ENCODE results near the gene TK2.
"Not testable (repeated sequence)": the region's sequence is repeated elsewhere in the genome, so short reads cannot be mapped to it uniquely, and the experiment has no call there.

TK2 gene

DNA sequence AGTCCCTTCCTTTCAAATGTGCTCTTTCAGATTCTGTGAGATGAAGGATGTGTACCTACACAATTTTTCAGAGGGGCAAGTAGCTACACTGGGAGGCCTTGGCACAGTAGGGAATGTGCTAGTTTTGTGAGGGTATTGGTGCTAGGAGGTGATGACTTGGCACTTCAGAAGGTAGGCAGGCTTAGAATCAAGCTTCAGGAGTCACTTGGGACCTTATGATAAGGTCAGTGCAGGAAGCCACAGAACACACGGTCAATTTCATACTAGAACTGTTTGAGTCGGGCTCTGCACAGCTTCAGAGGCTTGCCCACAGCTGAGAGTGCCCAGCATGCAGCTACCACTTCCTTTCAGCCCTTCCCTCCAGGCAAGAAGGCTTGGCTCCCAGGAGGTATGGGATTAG lies 22.4 kb upstream of the TK2 start:
- no peak for DNase-seq

DNA sequence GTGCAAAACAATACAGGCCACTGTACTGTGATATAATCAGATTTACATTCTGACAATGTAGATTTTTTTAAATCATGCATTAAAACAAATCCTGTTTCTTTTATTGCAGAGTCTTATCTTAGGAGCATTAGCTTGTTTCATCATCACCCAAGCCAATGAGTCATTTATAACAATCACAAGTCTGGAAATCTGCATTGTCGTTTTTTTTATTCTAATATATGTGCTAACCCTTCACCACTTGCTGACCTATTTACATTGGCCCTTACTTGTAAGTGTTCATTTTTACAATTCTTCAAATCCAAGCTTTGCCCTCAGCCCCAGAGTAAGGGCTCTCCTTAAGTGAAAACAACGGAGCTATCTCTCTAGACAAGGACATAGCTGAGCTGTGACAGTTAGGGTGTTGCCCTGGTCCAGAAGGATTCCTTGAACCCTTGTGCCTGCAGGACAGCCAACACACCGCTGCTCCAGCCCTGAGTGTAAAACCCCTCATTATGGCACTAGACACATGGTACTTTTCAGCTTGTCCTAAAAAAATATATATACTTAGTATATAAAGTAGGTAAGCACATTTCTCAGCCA lies 20.0 kb upstream of the TK2 start:
- no peak for DNase-seq

GRCh38 chr16:66569131-66569530 lies 19.2 kb upstream of the TK2 start:
- DNase-seq = no peak

DNA sequence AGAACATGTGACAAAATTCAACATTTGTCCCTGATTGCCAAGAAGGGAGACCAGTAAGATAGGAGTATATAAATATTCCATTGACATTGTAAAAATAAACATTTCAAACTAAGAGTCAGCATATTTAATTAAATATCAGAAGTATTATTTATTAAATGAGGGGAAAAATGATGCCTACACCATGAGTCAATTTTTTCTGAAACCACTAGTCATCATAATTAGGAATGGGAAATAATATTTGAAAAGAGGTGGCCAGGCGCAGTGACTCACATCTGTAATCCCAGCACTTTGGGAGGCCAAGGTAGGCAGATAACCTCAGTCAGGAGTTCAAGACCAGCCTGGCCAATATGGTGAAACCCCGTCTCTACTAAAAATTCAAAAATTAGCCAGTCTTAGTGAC lies 18.4 kb upstream of the TK2 start:
- DNase-seq = no peak

DNA sequence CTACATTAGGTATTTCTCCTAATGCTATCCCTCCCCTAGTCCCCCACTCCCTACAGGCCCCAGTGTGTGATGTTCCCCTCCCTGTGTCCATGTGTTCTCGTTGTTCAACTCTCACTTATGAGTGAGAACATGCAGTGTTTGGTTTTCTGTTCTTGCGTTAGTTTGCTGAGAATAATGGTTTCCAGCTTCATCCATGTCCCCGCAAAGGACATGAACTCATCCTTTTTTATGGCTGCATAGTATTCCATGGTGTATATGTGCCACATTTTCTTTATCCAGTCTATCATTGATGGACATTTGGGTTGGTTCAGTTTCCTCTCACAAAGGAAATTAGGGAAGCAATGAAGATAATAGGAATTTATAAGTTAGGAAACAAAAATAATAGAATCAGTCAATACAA lies 17.3 kb upstream of the TK2 start:
- DNase-seq = not testable (repeated sequence)

- DNase-seq = no peak
These were observed 16.4 kb upstream of the TK2 start, which contains the start of gene CMTM1 for GRCh38 chr16:66566051-66566901. CMTM1 (plus strand) TSS chr16:66566439; CDS start chr16:66566514, 75 bp downstream.

- DNase-seq = no peak
These were observed 13.8 kb upstream of the TK2 start for GRCh38 chr16:66563574-66564334.

GRCh38 chr16:66562986-66563385 lies 13.1 kb upstream of the TK2 start:
- DNase-seq = no peak

DNA sequence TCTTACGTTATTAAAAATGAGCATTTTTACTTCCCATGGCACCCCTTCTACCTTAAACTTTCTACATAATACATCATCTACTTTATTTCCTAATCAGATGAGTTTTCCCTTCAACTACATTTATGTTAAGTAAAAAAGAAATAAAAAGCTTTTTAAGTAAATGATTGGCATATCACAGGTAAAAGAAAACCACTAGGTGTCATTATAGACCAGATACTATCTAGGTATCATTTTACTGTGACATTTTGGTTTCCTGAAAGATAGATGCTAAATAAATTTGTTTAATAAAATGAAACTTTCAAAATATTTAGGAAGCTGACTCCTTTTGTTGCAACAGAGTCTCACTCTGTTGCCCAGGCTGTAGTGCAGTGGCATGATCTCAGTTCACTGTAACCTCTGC lies 12.5 kb upstream of the TK2 start:
- no peak for DNase-seq

GRCh38 chr16:66561381-66562080 lies 11.6 kb upstream of the TK2 start:
- DNase-seq = no peak

DNA sequence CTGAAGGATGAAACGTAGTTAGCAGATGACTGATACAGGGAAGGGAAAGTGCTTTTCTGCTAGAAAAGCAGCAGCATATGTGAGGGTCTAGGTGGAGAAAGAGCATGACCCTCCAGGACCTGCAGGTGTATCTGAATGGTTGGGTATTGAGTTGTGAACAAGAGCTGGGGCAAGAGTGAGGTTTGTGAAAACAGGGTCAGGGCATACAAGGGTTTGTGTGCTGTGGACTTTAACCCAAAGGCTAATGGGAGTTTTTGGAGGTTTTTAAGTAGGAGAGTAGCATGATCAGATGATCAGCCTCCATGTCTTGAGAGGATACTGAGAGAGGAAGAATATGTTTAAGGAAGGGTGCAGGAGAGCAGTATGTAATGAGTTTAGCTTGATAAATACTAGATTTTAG lies 10.2 kb upstream of the TK2 start:
- DNase-seq = no peak

- DNase-seq = no peak
These were observed 4.6 kb upstream of the TK2 start for GRCh38 chr16:66554495-66554894.

DNA sequence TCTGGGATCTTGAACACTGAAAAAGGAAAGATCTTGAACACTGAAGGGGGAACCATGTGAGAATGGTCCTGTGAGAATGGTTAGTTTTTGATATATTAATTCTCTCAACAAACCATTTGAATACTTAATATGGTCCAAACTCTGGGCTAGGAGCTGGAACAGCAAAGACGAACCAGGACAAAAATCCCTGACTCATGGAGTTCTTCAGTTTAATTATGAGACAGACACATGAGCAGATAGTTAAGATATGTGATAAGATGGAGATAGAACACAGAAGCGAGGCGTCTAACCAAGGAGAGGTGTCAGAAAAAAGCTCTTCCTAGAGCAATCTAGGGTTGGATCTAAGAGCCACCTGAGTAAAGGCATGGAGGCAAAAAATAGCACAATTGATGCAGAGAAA lies 4.1 kb upstream of the TK2 start:
- no peak for DNase-seq

DNA sequence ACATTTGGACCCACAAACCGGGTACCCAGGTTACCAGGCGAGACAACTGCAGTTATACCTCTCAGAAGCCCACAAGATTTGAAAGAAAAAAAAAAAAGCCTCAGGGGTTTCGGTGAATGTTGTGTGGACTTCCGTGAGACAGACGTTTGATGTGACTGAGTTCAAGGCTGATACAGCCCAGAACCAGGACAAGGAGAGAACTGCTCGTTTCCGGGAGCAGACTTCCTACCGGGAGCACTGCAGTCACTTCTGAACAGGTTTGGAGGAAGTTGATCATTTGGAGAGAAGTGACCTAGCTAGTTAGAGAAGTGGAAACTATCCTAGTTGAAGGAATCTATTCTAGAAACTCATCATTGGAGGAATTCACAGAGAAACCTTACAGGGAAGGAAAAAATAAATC lies 3.3 kb upstream of the TK2 start:
- no peak for DNase-seq

GRCh38 chr16:66552286-66553177 lies 2.6 kb upstream of the TK2 start, which contains the start of gene CKLF:
CKLF (plus strand) TSS chr16:66552576; CDS start chr16:66552716, 140 bp downstream.
- DNase-seq = peak; percentile 46

DNA sequence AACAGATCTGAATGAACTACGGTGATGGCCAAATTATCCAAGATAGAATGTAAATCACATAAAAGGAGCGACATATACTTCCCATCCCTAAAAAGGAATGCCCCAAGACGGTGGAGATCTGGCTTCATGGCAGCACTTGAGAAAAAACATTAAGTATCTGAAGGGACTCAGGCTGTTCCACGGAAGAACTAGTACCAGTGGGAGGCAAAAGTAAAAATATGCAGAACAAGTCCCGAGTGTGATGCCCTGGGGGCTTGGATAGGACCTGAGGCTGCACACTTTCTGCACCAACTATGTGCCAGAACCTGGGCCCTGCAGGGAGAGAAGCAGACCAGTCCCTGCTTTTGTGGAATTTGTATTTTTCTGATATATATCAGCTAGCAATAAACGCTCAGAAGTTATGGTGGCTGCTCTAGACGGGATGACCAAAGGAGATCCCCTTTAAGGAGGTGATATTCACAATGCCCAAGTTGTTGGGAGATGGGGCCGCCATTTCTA lies 1.9 kb upstream of the TK2 start:
- DNase-seq = no peak

DNA sequence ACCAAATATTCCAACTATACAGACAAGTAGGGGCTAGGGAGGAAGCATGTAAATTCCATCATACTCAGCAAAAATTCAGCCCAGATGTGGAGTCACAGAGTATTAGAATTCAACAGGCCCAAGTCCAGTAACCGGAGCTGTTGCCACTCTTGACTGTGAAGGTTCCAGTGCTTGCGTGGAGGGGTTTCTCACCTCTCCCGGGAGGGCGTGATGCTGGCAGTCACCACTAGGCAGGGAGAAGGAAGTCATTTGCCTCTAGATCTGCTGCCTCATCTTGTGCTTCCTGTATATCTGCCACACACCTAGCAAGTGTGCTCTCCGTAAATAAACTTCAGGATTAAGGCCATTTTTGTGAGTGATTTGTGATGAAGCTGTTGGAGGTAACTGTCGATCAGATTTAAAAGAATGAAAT lies 1.4 kb upstream of the TK2 start:
- DNase-seq = no peak

- no peak for DNase-seq
These were observed 1.1 kb downstream of the TK2 start for GRCh38 chr16:66548868-66549267.

DNA sequence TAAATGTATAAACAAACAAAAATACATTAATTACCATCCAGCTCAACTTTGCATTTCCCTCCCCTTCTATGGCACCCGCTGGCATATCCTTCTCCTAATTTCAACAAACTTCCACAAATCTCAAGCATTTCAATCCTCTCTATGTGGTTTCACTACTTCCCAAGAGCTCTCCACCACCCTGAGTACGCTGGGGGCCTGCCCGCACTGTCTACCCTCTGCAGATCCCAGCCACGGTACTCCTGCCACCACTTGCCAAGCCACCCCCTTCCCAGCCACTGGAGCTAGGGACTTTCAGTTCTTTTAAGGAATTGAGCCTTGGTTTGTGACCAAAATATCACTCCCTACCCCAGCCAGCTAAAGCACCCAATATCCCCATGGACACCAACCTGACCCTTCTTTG lies 1.9 kb downstream of the TK2 start:
- no peak for DNase-seq

GRCh38 chr16:66547101-66547989 lies 2.6 kb downstream of the TK2 start:
- no peak for DNase-seq

Measured in NCI-H1105 (cell line).